ENCODE data around the gene RERE.

RERE gene

GRCh38 chr1:8676813-8677212, 140.6 kb downstream of the RERE start:
- Histone ChIP-seq H3K4me2 (ENCODE audit: low read length) (no peak overlapping the region), H3K4me3 (ENCODE audit: low read length) (no peak overlapping the region), H4K20me1 (ENCODE audit: control insufficient read depth, insufficient read depth, low read depth, low read length) (peaks cover 6% of the 10 kb centered on the region; the same call in 1 of the 2 replicates), H3K27me3 (ENCODE audit: control insufficient read depth, low read length) (no peaks in the 10 kb centered on the region), H3K36me3 (ENCODE audit: control insufficient read depth, low read length) (no peaks in the 10 kb centered on the region), H3F3A (ENCODE audit: control insufficient read depth, insufficient read depth) (no peaks in the 10 kb centered on the region), H3K9me3 (ENCODE audit: control insufficient read depth, insufficient read depth, low read length) (no peaks in the 10 kb centered on the region), H3K9me2 (replicated peaks; ENCODE audit: control insufficient read depth, low read length) (no peaks in the 10 kb centered on the region), H3K79me2 (ENCODE audit: control insufficient read depth, low read length) (peaks cover 79% of the 10 kb centered on the region), H3K4me1 (ENCODE audit: control insufficient read depth, low read length) (peaks cover 14% of the 10 kb centered on the region), H3K27ac (ENCODE audit: low read depth, low read length) (no peak overlapping the region)
- no peak for TF ChIP-seq EZH2phosphoT487 (IDR thresholded peaks at IDR 0.05; ENCODE audit: borderline replicate concordance, low read length)
- TF ChIP-seq, protein P1, sequence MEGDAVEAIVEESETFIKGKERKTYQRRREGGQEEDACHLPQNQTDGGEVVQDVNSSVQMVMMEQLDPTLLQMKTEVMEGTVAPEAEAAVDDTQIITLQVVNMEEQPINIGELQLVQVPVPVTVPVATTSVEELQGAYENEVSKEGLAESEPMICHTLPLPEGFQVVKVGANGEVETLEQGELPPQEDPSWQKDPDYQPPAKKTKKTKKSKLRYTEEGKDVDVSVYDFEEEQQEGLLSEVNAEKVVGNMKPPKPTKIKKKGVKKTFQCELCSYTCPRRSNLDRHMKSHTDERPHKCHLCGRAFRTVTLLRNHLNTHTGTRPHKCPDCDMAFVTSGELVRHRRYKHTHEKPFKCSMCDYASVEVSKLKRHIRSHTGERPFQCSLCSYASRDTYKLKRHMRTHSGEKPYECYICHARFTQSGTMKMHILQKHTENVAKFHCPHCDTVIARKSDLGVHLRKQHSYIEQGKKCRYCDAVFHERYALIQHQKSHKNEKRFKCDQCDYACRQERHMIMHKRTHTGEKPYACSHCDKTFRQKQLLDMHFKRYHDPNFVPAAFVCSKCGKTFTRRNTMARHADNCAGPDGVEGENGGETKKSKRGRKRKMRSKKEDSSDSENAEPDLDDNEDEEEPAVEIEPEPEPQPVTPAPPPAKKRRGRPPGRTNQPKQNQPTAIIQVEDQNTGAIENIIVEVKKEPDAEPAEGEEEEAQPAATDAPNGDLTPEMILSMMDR (IDR thresholded peaks at IDR 0.05; ENCODE audit: low read depth, low read length, poor library complexity, severe bottlenecking): no peak

- H3K36me3 ChIP-seq (ENCODE audit: control insufficient read depth, low read length): no peaks in the 10 kb centered on the region
- H3K4me2 ChIP-seq (ENCODE audit: low read length): no peak overlapping the region
- H3F3A ChIP-seq (ENCODE audit: control insufficient read depth, insufficient read depth): no peaks in the 10 kb centered on the region
- H3K27me3 ChIP-seq (ENCODE audit: control insufficient read depth, low read length): no peaks in the 10 kb centered on the region
- H3K9me3 ChIP-seq (ENCODE audit: control insufficient read depth, insufficient read depth, low read length): no peaks in the 10 kb centered on the region
- H4K20me1 ChIP-seq (ENCODE audit: control insufficient read depth, insufficient read depth, low read depth, low read length): peaks cover 6% of the 10 kb centered on the region; the same call in 1 of the 2 replicates
- TF ChIP-seq, protein P1 (IDR thresholded peaks at IDR 0.05; ENCODE audit: low read depth, low read length, poor library complexity, severe bottlenecking): no peak
- TF ChIP-seq EZH2phosphoT487 (IDR thresholded peaks at IDR 0.05; ENCODE audit: borderline replicate concordance, low read length): no peak
- H3K9me2 ChIP-seq (replicated peaks; ENCODE audit: control insufficient read depth, low read length): no peaks in the 10 kb centered on the region
- H3K4me1 ChIP-seq (ENCODE audit: control insufficient read depth, low read length): peaks cover 20% of the 10 kb centered on the region
- H3K27ac ChIP-seq (ENCODE audit: low read depth, low read length): no peak overlapping the region
- H3K79me2 ChIP-seq (ENCODE audit: control insufficient read depth, low read length): peaks cover 76% of the 10 kb centered on the region
- H3K4me3 ChIP-seq (ENCODE audit: low read length): no peak overlapping the region
These were observed 141.4 kb downstream of the RERE start for GRCh38 chr1:8676072-8676471.

- TF ChIP-seq, protein P1 (IDR thresholded peaks at IDR 0.05; ENCODE audit: low read depth, low read length, poor library complexity, severe bottlenecking): no peak
- no peak for TF ChIP-seq EZH2phosphoT487 (IDR thresholded peaks at IDR 0.05; ENCODE audit: borderline replicate concordance, low read length)
- H3F3A ChIP-seq (ENCODE audit: control insufficient read depth, insufficient read depth): no peaks in the 10 kb centered on the region
- peaks cover 23% of the 10 kb centered on the region for H3K4me1 ChIP-seq (ENCODE audit: control insufficient read depth, low read length)
- H4K20me1 ChIP-seq (ENCODE audit: control insufficient read depth, insufficient read depth, low read depth, low read length): peaks cover 6% of the 10 kb centered on the region; the same call in 1 of the 2 replicates
- H3K4me3 ChIP-seq (ENCODE audit: low read length): no peak overlapping the region
- no peaks in the 10 kb centered on the region for H3K36me3 ChIP-seq (ENCODE audit: control insufficient read depth, low read length)
- H3K9me3 ChIP-seq (ENCODE audit: control insufficient read depth, insufficient read depth, low read length): no peaks in the 10 kb centered on the region
- no peaks in the 10 kb centered on the region for H3K9me2 ChIP-seq (replicated peaks; ENCODE audit: control insufficient read depth, low read length)
- no peaks in the 10 kb centered on the region for H3K27me3 ChIP-seq (ENCODE audit: control insufficient read depth, low read length)
- no peak overlapping the region for H3K27ac ChIP-seq (ENCODE audit: low read depth, low read length)
- H3K4me2 ChIP-seq (ENCODE audit: low read length): no peak overlapping the region
- H3K79me2 ChIP-seq (ENCODE audit: control insufficient read depth, low read length): peaks cover 74% of the 10 kb centered on the region
These were observed 142.5 kb downstream of the RERE start for GRCh38 chr1:8674912-8675311.
